Islet of Langerhans (tissue), 1 donor: Measurements from ENCODE around the gene PGLYRP4.

Experiments
- FAIRE-seq: peaks from one replicate; lab custom pipeline; 2011; peaks lifted over from hg19 to GRCh38; lab: Jason Lieb, UNC

The PGLYRP4 gene

DNA sequence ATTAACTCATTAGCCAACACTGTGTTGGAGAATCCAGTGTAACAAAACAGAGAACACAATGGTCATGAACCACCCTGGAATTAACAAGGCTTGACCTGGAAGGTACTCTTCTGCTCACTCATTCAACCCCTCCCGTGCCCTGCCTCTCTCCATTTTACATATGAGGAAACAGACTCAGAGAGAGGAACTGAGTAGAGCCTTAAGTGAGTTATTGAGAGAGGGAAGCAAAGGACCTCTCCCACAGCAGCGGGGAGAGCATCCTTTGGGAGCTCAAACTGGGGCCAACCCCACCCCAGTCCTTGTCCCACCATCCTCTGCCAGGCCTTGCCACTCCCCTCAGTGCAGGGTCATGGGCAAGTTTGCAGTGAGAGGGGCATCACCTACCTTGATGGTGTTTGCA is 25.4 kb upstream of the PGLYRP4 start:
- FAIRE-seq: no peak

DNA sequence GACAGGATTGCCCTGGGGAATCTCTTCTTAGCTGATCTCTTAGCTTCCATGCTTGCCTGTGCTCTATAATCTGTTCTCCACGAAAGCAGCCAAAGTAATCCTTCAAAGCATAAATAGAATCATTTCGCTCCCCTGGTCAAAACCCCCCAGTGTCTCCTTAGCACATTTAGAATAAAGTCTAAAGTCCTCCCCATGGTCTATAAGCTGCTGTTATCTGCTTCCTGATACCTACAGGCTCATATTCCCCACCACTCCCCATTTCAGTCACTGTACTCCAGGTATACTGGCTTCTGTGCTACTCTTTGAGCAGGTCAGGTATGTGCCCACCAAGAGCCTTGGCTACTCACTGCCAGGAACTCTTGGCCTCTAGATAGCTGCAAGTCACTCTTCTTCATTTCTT is 23.9 kb upstream of the PGLYRP4 start:
- FAIRE-seq: no peak

DNA sequence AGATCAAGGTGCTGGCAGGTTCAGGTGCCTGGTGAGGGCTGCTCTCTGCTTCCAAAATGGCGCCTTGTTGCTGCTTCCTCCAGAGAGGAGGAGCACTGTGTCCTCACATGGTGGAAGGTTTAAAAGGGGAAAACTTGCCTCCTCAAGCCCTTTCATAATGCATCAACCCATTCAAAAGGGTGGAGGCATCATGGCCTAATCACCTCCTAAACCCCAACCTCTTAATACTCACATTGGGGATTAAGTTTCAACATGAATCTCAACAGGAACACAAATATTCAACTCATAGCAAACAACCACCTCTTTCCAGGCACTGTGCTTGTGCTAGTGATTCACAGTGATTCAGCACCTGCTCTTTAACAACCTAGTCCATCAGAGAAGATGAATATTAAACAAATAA is 22.6 kb upstream of the PGLYRP4 start:
- FAIRE-seq: no peak

DNA sequence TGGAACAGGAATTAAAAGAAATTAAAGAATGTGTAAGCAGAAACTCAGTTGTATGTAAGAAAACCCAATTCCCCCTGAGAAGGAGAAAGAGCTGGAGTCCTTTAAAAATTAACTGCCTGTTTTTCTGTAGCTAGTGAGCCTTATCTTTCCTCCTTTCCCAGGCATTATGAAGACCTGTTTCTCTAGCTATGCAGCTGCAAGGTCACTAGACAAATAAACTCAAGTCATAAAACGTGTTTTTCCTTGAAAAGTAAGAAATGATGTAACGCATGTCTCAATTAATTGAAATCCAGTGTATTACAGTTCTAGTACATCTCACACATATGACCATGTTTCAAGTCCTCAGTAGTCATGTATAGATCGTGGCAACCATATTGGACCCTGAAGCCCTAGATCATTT is 21.5 kb upstream of the PGLYRP4 start:
- no peak for FAIRE-seq

- FAIRE-seq: no peak
Measured at GRCh38 chr1:153368495-153368894, 19.9 kb upstream of the PGLYRP4 start.

DNA sequence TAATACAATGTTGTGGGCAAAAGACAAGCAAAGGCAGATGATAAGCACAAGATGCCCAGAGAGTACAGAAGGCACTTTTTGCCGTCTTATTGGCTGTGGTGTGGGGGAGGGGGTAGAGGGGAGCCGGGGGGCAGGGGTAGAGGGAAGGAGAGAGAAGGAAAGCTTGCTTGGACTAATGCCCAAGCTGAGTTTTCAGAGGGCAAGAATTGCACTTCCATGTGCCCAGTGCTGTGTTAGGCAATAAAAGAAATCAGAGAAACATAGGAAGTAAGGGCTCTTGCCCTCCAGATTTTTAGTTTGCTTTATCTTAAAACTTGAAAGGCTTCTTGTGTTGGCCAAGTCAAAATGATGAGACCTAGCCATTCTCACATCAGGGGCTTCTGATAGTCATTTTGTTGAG is 18.4 kb upstream of the PGLYRP4 start:
- no peak for FAIRE-seq

GRCh38 chr1:153366261-153366660 is 17.6 kb upstream of the PGLYRP4 start:
- no peak for FAIRE-seq

GRCh38 chr1:153365696-153366095 is 17.1 kb upstream of the PGLYRP4 start:
- FAIRE-seq: no peak

DNA sequence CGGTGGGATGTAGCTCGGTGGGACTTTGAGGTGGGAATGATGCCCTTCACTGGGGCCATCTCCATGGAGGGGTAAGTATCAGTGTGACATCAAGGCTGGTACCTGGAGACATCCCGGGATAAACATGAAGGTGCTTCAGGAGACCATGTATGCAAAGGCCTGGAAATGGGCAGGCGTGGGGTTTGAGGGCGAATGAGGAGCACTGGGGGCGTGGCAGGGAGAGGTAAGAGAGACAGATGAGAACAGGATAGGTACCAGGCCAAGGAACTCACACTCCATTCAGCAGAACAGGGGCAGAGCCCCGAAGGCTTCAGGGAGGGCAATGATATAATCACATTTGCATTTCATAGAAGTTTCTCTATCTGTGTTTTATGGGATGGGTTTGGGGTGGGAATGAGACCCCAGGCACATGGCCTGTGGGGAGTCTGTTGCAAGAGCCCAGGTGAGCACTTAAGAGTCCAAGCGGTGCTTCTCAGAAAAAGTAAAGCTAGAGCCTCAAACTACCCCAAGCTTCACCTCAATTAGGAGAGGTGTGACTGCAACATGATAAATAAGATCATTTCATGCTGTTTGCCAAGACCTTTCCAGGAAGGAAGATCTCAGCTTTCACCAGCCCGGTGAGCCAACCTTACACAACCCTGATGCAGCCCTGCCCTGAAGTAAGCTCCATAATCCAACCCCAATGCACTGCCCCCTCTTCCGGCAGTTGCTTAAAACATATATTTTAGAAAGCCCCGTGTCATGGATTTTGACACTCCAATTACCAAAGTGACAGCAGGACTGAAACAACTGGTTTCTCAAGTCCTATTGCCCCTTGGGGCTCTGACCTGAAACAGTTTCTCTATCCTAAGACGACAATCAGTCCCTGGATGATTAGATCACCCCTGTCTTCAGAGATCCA is 16.4 kb upstream of the PGLYRP4 start:
- no peak for FAIRE-seq

DNA sequence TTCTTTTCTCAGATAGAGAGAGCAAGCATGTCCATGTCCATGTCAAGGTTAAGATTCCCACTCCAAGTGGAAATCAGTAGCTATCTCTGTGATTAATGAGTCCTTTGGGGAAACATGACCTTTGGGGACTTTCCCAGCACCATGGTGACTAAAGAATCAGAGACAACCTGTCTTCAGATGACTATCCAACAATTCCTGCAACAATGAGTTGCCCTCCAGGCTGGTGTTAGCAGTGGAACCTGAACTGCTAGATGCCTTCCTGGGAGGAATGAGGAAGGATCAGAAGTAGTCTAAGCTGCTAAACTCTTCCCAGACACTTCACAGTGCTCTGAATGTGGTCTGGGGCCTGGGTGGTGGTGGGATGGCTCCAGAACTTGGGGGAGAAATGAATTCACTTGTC is 15.5 kb upstream of the PGLYRP4 start:
- no peak for FAIRE-seq

DNA sequence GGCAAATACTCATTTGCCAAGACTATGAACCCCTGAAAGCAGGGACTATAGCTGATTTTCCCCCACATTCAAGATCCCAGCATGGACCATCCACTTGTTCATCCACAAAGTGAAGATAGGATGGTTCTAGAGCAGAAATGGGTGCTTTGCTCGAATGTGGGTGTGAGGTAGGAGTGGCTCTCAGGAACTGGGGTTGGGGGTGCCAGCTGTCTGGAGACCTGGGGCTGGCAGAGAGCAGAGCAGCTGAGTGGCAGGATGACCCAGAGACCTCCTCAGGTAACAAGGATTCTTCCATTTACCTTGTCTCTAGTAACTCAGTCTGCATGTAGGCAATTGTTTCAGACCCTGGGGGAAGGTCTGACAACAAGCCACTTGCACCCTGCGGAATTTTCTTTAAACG is 15.0 kb upstream of the PGLYRP4 start:
- FAIRE-seq: no peak

- no peak for FAIRE-seq
Measured at GRCh38 chr1:153362187-153362775, 13.6 kb upstream of the PGLYRP4 start.

GRCh38 chr1:153361480-153362109 is 13.0 kb upstream of the PGLYRP4 start:
- FAIRE-seq: no peak

DNA sequence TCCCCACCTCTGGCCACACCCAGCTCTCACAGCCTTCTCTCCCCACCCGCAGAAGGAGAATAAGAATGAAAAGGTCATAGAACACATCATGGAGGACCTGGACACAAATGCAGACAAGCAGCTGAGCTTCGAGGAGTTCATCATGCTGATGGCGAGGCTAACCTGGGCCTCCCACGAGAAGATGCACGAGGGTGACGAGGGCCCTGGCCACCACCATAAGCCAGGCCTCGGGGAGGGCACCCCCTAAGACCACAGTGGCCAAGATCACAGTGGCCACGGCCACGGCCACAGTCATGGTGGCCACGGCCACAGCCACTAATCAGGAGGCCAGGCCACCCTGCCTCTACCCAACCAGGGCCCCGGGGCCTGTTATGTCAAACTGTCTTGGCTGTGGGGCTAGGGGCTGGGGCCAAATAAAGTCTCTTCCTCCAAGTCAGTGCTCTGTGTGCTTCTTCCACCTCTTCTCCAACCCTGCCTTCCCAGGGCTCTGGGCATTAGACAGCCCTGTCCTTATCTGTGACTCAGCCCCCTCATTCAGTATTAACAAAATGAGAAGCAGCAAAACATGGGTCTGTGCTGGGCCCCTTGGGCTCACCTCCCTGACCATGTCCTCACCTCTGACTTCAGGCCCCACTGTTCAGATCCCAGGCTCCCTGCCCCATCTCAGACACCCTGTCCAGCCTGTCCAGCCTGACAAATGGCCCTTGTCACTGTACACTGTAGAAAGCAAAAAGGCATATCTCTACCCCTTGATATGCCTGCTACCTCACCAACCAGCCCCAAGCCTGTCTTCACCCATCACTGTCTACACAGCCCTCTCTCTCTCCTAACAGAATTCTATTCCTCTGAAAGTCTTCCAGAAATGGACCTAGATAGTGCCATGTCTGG is 12.2 kb upstream of the PGLYRP4 start:
- FAIRE-seq: no peak

DNA sequence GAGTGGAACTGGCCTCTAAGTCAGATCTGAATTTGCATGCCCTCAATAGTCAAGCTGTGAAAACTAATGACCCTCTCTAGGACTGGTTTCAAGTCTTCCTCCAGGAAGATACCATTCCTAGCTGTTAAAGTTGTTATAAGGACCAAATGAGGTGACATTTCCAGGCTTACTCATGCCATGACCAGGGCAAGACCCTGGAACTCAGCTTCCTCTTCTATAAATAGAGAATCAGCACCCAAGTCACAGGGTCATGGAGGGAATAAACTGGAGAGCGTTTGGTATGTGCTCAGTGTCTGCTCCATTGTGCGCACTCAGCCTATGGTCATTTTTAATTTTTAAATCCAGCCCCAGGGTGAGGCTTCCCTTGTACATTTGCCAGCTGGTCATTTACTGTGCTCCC is 11.5 kb upstream of the PGLYRP4 start:
- FAIRE-seq: no peak

DNA sequence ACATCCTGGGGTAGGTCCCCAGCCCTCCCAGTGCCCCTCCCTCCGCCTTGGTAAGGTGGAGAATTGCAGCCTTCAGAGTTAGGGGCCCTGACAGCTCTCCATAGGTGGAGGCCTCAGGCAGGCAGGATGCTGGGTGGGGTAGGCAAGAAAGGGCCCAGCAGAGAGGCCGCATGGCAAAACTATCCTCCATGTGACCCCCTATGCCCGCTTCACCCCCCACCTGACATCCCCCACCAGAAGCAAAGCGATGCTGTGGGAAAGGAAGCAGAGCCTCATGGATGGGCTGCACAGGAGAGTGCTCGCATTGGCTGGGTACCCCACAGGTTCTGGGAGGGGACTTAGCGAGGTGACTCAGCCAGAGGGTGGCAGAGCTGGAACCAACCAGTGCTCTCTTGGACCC is 10.6 kb upstream of the PGLYRP4 start:
- no peak for FAIRE-seq

- FAIRE-seq: no peak
Measured at GRCh38 chr1:153358691-153358975, 10.0 kb upstream of the PGLYRP4 start.

DNA sequence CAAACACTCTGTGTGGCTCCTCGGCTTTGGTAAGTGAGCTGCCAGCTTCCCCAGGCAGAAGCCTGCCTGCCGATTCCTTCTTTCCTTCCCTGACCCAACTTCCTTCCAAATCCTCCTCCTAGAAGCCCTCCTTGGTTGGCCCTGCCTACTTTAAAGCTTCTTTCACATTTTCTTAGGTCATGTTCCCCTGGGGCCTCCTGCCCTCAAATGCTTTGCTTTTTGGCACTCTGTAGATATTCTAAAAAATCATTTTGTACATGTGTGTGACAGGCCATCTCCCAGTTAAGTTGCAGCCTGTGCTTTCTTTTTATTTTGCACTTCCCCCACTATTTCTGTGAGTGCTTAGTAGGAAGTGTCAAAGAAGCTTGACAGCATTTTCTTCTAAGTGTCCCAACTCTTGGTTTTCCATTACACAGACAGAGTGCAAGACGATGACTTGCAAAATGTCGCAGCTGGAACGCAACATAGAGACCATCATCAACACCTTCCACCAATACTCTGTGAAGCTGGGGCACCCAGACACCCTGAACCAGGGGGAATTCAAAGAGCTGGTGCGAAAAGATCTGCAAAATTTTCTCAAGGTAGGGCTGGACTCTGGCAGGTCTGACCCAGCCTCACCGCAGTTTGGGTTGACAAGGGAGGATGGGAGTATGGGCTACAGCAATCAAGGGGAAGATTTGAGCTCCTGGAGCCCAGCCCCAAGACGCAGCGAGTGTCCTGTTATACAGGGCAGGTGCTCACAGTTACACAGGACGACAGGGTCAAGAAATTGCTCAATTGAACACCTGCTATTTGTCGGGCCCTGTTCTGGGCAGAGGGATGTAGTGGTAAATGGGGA is 9.4 kb upstream of the PGLYRP4 start, which contains the start of gene S100A9:
TSS of gene S100A9 (plus strand) at position 2 of the 838 bp plus-strand sequence. CDS start at position 432, 430 bp downstream.
- no peak for FAIRE-seq

DNA sequence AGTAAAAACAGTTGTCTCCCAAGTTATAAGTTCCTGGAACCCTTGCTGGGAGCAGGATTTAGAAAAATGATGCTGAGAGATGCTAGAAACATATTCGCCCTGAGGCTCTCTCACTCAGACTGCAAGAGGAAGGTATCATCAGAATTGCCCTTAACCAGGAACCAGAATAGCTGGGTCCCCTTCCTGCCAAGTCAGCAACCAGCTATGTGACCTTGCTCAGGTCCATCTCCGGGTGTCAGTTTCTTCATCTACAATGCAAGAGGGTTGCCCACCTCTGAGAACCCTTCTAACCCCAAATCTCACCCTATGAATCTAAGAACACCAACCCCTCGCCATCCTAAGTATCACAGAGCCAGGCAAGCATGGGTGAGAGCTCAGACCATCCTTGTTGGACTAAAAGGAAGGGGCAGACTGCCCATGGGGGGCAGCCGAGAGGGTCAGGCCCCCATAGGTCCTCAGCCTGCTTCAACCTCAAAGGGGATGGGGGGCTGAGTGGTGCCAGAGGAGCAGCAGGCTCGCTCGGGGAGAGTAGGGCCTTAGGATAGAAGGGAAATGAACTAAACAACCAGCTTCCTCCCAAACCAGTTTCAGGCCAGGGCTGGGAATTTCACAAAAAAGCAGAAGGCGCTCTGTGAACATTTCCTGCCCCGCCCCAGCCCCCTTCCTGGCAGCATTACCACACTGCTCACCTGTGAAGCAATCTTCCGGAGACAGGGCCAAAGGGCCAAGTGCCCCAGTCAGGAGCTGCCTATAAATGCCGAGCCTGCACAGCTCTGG is 8.6 kb upstream of the PGLYRP4 start:
- FAIRE-seq: no peak

- FAIRE-seq: no peak
Measured at GRCh38 chr1:153356392-153357075, 7.9 kb upstream of the PGLYRP4 start.
